Keratinocyte (primary cell): ENCODE data around the gene GRAMD1A.

ENCODE experiments used
- CTCF ChIP-seq, 3 experiments: IDR thresholded peaks in 1 of 3; conservative IDR thresholded peaks in 1 of 3; optimal IDR thresholded peaks in 1 of 3; 2 replicates in 2 of 3; 3 replicates in 1 of 3; pipeline versions ENCODE3 to v1.5.1; 2011; ENCODE audit warnings: low read length in 3 of 3, mild to moderate bottlenecking in 3 of 3, moderate library complexity in 2 of 3, control low read depth in 1 of 3, inconsistent platforms in 1 of 3; ENCODE audit not compliant: insufficient read depth in 2 of 3; ENCODE audit errors: extremely low read depth in 1 of 3
- EZH2 ChIP-seq: IDR thresholded peaks from one replicate; pipeline ENCODE4 v1.6.1; 2012; ENCODE audit warnings: inconsistent platforms, mild to moderate bottlenecking, low read length, moderate library complexity

GRCh38 chr19:34960940-34961679 is 39.0 kb upstream of the GRAMD1A start:
- TF ChIP-seq CTCF (optimal IDR thresholded peaks at IDR 0.05 in 1 of 3, IDR thresholded peaks at IDR 0.05 in 1 of 3, conservative IDR thresholded peaks at IDR 0.05 in 1 of 3; ENCODE audit: extremely low read depth in 1 of 3, insufficient read depth in 2 of 3, low read length in 3 of 3) (no peak), EZH2 (no peak)
